GM12874 (cell line): ENCODE results near the gene SRRM2.

Experiments
- TF ChIP-seq, protein P1 (sequence below): IDR thresholded peaks from 2 replicates; pipeline ENCODE4 v1.5.1; 2011; ENCODE audit warnings: low read depth, mild to moderate bottlenecking, control low read depth, low read length, moderate library complexity; ENCODE audit not compliant: insufficient read depth

Gene SRRM2

DNA sequence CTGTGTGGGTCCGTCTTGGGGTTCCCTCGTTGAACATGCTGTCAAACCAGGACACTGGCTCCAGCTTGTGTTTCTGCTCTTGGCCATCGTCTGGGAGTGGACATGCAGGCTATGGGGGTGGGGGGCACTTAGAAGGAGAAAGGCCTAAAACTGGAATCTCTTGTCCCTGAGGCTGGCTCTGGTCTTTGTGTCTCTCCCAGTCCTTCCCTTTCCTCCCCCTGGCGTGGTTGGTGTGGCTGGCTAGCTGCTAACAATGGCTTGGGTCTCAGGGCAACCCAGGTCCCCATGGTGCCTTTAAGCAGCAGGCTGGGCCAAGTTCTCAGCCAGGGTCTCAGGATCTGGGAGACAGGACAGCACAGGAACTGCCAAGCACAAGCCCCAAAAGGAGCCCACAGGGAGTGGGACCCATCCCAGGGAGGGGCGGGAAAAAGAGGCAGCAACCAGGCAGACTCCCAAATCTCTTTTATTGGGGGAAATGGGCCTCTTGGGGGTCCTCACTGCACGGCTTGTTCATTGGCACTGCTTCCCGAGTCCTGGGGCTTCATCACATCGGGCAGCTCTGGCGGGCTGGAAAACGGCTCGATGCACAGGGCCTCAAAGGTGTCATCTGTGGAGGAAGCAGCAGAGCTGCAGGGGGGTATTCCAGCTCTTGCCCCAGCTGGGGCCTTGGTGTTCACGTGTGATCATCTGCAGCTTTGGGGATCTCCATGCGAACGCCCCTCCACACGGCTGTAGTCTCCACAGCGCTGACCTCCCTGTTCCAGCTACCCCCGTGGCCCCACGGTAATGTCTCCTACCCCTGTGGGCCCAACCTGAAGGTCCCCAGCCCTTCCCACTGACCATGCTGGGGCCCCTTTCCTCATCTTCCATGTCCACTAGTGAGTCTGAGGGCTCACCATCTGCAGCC, 19.3 kb downstream of the SRRM2 start:
- TF ChIP-seq, protein P1, sequence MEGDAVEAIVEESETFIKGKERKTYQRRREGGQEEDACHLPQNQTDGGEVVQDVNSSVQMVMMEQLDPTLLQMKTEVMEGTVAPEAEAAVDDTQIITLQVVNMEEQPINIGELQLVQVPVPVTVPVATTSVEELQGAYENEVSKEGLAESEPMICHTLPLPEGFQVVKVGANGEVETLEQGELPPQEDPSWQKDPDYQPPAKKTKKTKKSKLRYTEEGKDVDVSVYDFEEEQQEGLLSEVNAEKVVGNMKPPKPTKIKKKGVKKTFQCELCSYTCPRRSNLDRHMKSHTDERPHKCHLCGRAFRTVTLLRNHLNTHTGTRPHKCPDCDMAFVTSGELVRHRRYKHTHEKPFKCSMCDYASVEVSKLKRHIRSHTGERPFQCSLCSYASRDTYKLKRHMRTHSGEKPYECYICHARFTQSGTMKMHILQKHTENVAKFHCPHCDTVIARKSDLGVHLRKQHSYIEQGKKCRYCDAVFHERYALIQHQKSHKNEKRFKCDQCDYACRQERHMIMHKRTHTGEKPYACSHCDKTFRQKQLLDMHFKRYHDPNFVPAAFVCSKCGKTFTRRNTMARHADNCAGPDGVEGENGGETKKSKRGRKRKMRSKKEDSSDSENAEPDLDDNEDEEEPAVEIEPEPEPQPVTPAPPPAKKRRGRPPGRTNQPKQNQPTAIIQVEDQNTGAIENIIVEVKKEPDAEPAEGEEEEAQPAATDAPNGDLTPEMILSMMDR = no peak

- TF ChIP-seq, protein P1 = no peak
Measured at GRCh38 chr16:2773188-2773968, 20.9 kb downstream of the SRRM2 start.

DNA sequence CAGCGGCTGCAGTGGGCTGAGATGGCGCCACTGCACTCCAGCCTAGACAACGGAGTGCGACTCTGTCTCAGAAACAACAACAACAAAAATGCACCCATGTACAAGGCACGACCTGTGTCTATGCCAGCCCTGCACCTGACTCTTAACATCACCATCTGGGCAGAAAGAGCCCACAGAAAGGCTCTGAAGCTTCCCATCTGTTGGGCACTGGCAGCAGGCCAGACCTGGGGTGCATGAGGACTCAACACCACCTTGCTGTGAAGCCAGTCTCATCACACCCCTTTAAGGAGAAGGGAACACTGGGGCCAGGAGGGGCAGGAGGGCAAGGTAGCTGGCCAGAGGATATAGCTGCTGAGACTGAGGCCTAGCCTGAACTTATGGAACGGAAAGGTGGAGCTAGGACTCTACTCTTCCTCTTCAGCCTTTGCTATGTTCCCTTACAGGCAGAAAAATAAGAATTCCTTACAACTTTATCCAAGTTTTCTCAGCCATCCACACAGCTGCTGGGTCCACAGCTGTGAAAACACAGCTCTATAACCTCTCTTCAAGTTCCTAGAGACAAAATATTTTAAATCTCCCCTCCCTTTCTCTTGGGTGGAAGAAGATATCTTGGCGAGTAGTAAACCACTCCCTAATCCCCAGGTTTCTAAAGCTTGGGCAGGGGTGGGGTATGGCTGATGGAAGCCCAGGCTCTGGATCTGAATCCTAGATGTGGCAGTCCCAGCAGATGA, 21.9 kb downstream of the SRRM2 start:
- TF ChIP-seq, protein P1 = no peak

DNA sequence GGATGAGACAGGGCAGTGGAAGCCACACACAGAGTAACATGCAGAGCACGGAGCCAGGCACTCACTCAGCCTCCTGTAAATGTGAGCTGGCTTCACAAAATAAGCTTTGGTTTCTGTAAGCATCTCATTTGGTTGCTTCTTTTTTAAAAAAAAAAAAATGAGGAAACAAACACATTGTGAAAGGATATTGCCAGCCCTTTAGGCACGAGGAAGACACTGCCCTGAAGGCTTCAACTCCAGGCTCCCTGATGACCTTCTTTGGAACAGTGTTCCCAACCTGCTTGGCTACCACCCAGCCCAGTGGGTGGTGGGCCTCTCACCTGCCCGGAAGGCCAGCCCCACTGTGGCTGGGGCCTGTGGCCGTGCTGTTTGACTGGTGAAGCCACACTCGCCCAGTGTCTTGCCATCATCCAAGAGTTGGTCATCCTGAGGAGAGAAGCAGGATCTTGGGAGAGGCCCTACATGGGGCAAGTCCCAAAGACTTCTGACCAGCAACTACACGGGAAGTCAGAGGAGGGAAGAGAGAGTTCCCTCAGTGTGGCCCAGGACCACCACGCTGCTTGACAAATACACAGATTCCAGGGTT, 22.8 kb downstream of the SRRM2 start:
- TF ChIP-seq, protein P1 = no peak

DNA sequence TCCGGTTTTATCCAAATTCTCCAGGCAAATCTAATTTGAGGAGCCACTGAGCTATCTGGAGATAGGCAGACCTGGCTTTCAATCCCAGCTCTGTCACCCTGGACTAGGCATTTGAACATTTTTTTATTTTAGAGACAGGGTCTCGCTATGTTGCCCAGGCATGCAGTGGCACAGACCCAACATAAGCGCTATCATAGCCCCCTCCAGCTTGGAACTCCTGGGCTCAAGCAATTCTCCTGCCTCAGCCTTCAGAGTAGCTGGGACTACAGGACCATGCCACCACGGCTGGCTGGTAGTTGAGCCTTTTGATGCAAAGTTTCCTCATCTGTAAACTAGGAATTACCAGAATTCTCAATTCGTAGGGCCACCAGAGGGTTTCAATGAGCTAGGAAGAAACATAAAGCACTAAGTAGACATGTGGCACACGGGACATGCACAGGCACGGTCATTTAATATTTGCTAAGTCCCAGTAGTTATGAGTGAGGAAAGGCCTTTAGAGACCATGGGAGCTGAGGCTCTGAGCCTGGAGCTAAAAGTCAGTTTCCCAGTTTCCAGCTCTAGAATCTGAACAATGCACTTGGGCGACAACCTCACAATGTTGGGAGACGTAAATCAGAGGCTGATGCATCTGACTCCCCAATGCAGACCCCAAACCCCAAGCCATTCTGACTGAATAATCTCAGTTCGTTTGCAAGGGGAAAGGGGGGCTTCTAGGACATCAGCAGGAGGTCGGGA, 23.5 kb downstream of the SRRM2 start:
- TF ChIP-seq, protein P1 = no peak

GRCh38 chr16:2776500-2777139, 24.2 kb downstream of the SRRM2 start:
- TF ChIP-seq, protein P1 = no peak
